HCT116 (cell line): Measurements from ENCODE around the gene CREB1. TPM values are rescaled to one million over a fixed set of nuclear protein-coding genes. Genes with fewer than 3 reads are reported as not detected.
A peak's percentile ranks its signal among the peaks of the same experiment; 100 is the strongest.

Experiments
- ATAC-seq: fragments of 200-7000 bp; cut with Tn5 transposase; 2 replicates; pipeline ENCODE4 v1.9.1; 2020; ENCODE audit warnings: mild to moderate bottlenecking, moderate library complexity
- BruUV-seq: library from RNA; stranded (reverse); fragments of 400-500 nt; replicated peaks from 2 replicates; lab custom pipeline; 2021; lab: Mats Ljungman, UMichigan
- CTCF ChIA-PET: fragments of 300-600 bp; sonication (Branson Sonifier 250); formaldehyde crosslinking; loops from one replicate; lab custom pipeline; 2021; ENCODE audit warnings: antibody characterized with exemption; lab: Charles Lee
- POLR2A ChIA-PET: fragments of 300-600, 350-600 bp; sonication (Branson Sonifier 250); formaldehyde crosslinking; loops from one replicate; lab custom pipeline; 2021; ENCODE audit warnings: antibody characterized with exemption; lab: Charles Lee
- RAD21 ChIA-PET, 2 experiments: fragments of 300-600 bp; sonication (Branson Sonifier 250); formaldehyde crosslinking; loops; one replicate each; lab custom pipeline; 2023; ENCODE audit warnings: low total read pairs in 2 of 2; ENCODE audit not compliant: uncharacterized antibody in 2 of 2, unreplicated experiment in 2 of 2, low non-redundant PET in 1 of 2; lab: Charles Lee
- DNase-seq: peaks from one replicate; pipeline ENCODE4 v3.0.0-alpha.2; 2010; ENCODE audit warnings: low read depth, low spot score
- H2AFZ ChIP-seq: fragments of 200-600 bp; shearing (Covaris generic), sonication (generic); 2 replicates; pipeline ENCODE4 v1.6.1; 2017; ENCODE audit warnings: low read depth, mixed run types, mixed read lengths, antibody characterized with exemption, low read length; ENCODE audit not compliant: poor library complexity, severe bottlenecking
- H3K27ac ChIP-seq: 2 replicates; pipeline ENCODE4 v1.5.1; 2012; ENCODE audit warnings: low read depth, low read length
- H3K27me3 ChIP-seq: fragments of 200-600 bp; sonication (generic); 2 replicates; pipeline ENCODE4 v1.6.1; 2016; ENCODE audit warnings: mixed run types, low read length, mixed read lengths; ENCODE audit not compliant: insufficient read depth
- H3K36me3 ChIP-seq, 2 experiments: fragments of 200-500 bp in 1 of 2; fragments of 200-600 bp in 1 of 2; sonication (Bioruptor generic) in 1 of 2; sonication (generic) in 1 of 2; 2 replicates each; pipeline versions ENCODE4 v1.5.1 to v1.6.1; 2014 to 2016; ENCODE audit warnings: low read length in 2 of 2, inconsistent platforms in 1 of 2, mixed read lengths in 1 of 2, mixed run types in 1 of 2; ENCODE audit not compliant: insufficient read depth in 2 of 2, control insufficient read depth in 1 of 2
- H3K4me1 ChIP-seq, 2 experiments: fragments of 200-600 bp in 1 of 2; sonication (generic) in 1 of 2; 2 replicates each; pipeline versions ENCODE4 v1.5.1 to v1.6.1; 2012 to 2017; ENCODE audit warnings: low read length in 2 of 2, inconsistent platforms in 1 of 2, mild to moderate bottlenecking in 1 of 2, mixed read lengths in 1 of 2, mixed run types in 1 of 2, moderate library complexity in 1 of 2; ENCODE audit not compliant: insufficient read depth in 2 of 2, control insufficient read depth in 1 of 2
- H3K4me2 ChIP-seq: fragments of 200-600 bp; sonication (generic); 2 replicates; pipeline ENCODE4 v1.6.1; 2017; ENCODE audit warnings: mixed run types, low read length, mixed read lengths
- H3K4me3 ChIP-seq, 2 experiments: fragments of 200-600 bp in 1 of 2; sonication (generic) in 1 of 2; replicated peaks in 1 of 2; 2 replicates each; pipeline ENCODE4 v1.5.1; 2011 to 2016; ENCODE audit warnings: low read length in 2 of 2, control low read depth in 1 of 2, low read depth in 1 of 2, mild to moderate bottlenecking in 1 of 2, mixed read lengths in 1 of 2, mixed run types in 1 of 2
- H3K79me2 ChIP-seq: fragments of 200-600 bp; sonication (generic); 2 replicates; pipeline ENCODE4 v1.6.1; 2017; ENCODE audit warnings: mild to moderate bottlenecking, mixed run types, low read length, moderate library complexity, mixed read lengths; ENCODE audit not compliant: insufficient read depth
- H3K9ac ChIP-seq: fragments of 200-600 bp; sonication (generic); 2 replicates; pipeline ENCODE4 v1.6.1; 2016; ENCODE audit warnings: low read length, mixed read lengths
- H3K9me2 ChIP-seq: fragments of 200-600 bp; sonication (generic), shearing (Covaris generic); 2 replicates; pipeline ENCODE4 v1.6.1; 2017; ENCODE audit warnings: mixed run types, mild to moderate bottlenecking, moderate library complexity; ENCODE audit not compliant: insufficient read depth
- H3K9me3 ChIP-seq, 2 experiments: fragments of 200-500 bp in 1 of 2; fragments of 200-600 bp in 1 of 2; sonication (Bioruptor generic) in 1 of 2; sonication (generic) in 1 of 2; 2 replicates each; pipeline ENCODE4 v1.6.1; 2014 to 2017; ENCODE audit warnings: low read length in 2 of 2, mixed read lengths in 2 of 2, inconsistent platforms in 1 of 2, low read depth in 1 of 2, mild to moderate bottlenecking in 1 of 2, mixed run types in 1 of 2, moderate library complexity in 1 of 2; ENCODE audit not compliant: control insufficient read depth in 1 of 2, insufficient read depth in 1 of 2
- H4K20me1 ChIP-seq: fragments of 200-600 bp; sonication (generic), shearing (Covaris generic); 2 replicates; pipeline ENCODE4 v1.6.1; 2017; ENCODE audit warnings: mixed run types, mild to moderate bottlenecking, moderate library complexity; ENCODE audit not compliant: insufficient read depth
- EZH2phosphoT487 ChIP-seq: fragments of 200-600 bp; IDR thresholded peaks from 2 replicates; pipeline ENCODE4 v1.6.1; 2018; ENCODE audit warnings: antibody characterized with exemption, borderline replicate concordance
- POLR2A ChIP-seq: IDR thresholded peaks from 2 replicates; pipeline ENCODE4 v1.7.0; 2011; ENCODE audit warnings: borderline replicate concordance; ENCODE audit not compliant: insufficient read depth, insufficient read length; ENCODE audit errors: extremely low read depth
- RAD21 ChIP-seq: IDR thresholded peaks from 2 replicates; pipeline ENCODE4 v1.6.1; 2012; ENCODE audit warnings: low read depth, mild to moderate bottlenecking
- REST ChIP-seq: IDR thresholded peaks from 2 replicates; pipeline ENCODE4 v1.6.1; 2012; ENCODE audit warnings: low read depth
- SP1 ChIP-seq: IDR thresholded peaks from 2 replicates; pipeline ENCODE4 v1.6.1; 2012; ENCODE audit warnings: low read depth
- intact Hi-C: fragments of 100-400 bp; cut with micrococcal nuclease; formaldehyde crosslinking; loops from 2 replicates; pipeline ENCODE4 v1.10.0; 2022
- total RNA-seq: library from RNA; stranded (reverse); gene quantifications from one replicate; pipeline ENCODE4 v1.2.1, GENCODE V29; 2021; ENCODE audit not compliant: unreplicated experiment

CREB1 gene
- total RNA-seq, 1 experiment from 2014 or later = 60.4 TPM

GRCh38 chr2:207506426-207506825 lies 23.3 kb upstream of the CREB1 start (continued):
- no peak for TF ChIP-seq REST
- TF ChIP-seq POLR2A = no peak
- no peak for TF ChIP-seq EZH2phosphoT487

- CTCF ChIA-PET = no interaction called here
- no peaks in the 10 kb centered on the region for H4K20me1 ChIP-seq
- no peak for DNase-seq
- POLR2A ChIA-PET = no interaction called here
- no peak overlapping the region for H2AFZ ChIP-seq
- no peak overlapping the region for H3K4me3 ChIP-seq
- H3K4me2 ChIP-seq = no peak overlapping the region
- no peaks in the 10 kb centered on the region for H3K79me2 ChIP-seq
- no peak for TF ChIP-seq SP1
- TF ChIP-seq RAD21 = 0 out of 2 replicates have a peak, but pooled peaks have one; percentile 2
- TF ChIP-seq, all 23 proteins: peak for 1
- no peak for ATAC-seq
- Histone ChIP-seq H3K27ac (no peak overlapping the region), H3K9me3 (no peaks in the 10 kb centered on the region), H3K27me3 (no peaks in the 10 kb centered on the region), H3K9ac (no peak overlapping the region), H3K9me2 (no peaks in the 10 kb centered on the region), H3K36me3 (no peaks in the 10 kb centered on the region), H3K4me1 (peaks cover 0 to 9% of the 10 kb centered on the region in 2 experiments; a peak in 2 of 4 replicates)
- RAD21 ChIA-PET = no interaction called here
- intact Hi-C loops = no loop called here
- no TSS peak for BruUV-seq
These were observed 19.6 kb upstream of the CREB1 start for GRCh38 chr2:207510148-207510547.
